ENCODE data around the gene MINAR1. TPM values are rescaled to one million over a fixed set of nuclear protein-coding genes. Genes with fewer than 3 reads are reported as not detected.

MINAR1 gene
- polyA plus RNA-seq, 1 of the 3 experiments (the other 2 are of a cell fraction): 0.35 TPM

DNA sequence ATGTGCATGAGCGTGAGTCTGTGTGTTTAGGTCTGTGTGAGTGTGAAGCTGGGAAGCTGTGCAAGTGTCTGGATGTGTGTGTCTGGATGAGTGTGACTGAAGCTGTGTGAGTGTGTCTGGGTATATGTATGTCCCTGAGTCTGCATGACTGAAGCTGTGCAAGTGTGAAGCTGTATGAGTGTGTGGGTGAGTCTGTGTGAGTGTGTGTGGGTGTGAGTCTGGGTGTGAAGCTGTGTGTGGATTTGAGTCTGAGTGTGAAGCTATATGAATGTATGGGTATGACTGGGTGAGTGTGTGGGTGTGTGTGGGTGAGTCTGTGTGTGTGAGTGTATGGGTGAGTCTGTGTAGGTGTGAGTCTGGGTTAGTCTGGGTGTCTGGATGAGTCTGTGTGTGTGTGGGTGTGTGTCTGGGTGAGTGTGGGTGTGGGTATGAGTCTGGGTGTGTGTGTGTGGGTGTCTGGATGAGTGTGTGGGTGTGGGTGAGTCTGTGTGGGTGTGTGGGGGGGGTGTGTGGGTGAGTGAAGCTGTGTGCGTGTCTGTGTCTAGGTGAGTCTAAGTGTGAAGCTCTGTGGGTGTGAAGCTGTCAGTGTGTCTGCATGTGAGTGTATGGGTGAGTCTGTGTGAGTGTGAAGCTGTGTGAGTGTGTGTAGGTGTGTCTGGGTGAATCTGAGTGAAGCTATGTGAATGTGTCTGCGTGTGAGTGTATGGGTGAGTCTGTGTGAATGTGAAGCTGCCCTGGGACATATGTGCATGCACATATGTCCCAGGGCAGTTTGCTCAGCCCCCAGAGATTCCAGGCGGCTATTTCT is 20.3 kb downstream of the MINAR1 start:
- Histone ChIP-seq H3K9me2 (no peaks in the 10 kb centered on the region), H3F3A (replicated peaks; ENCODE audit: insufficient read depth) (no peaks in the 10 kb centered on the region), H3K27me3 (ENCODE audit: insufficient read depth) (no peaks in the 10 kb centered on the region), H3K4me1 (ENCODE audit: control insufficient read depth in 1 of 2, insufficient read depth in 2 of 2, low read depth in 1 of 2, low read length in 1 of 2) (no peaks in the 10 kb centered on the region), H3K9ac (no peak overlapping the region), H3K27ac (ENCODE audit: low read depth in 2 of 2, low read length in 1 of 2) (no peak overlapping the region), H3K79me2 (ENCODE audit: insufficient read depth) (no peaks in the 10 kb centered on the region), H2AFZ (ENCODE audit: low read depth) (no peak overlapping the region), H3K4me2 (no peak overlapping the region), H3K36me3 (replicated peaks in 1 of 2; ENCODE audit: control insufficient read depth in 1 of 2, insufficient read depth in 2 of 2, low read length in 1 of 2) (no peaks in the 10 kb centered on the region), H3K9me3 (no peaks in the 10 kb centered on the region), H3K4me3 (ENCODE audit: low read depth in 2 of 2, low read length in 1 of 2) (no peak overlapping the region), H4K20me1 (ENCODE audit: insufficient read depth) (no peaks in the 10 kb centered on the region)
- 80% methylated on average over 4 of the region's 4 CpGs for WGBS (ENCODE audit: low lambda C conversion rate)
- ChIA-PET POLR2A (no interaction called here), CTCF (interaction anchor here (0.9 to 2.1 kb wide), 3 partner anchors 12 to 399 kb away, joined by 4 to 7 read pairs (median 5); no protein-coding TSS in a partner anchor)
- TF ChIP-seq, protein P1, sequence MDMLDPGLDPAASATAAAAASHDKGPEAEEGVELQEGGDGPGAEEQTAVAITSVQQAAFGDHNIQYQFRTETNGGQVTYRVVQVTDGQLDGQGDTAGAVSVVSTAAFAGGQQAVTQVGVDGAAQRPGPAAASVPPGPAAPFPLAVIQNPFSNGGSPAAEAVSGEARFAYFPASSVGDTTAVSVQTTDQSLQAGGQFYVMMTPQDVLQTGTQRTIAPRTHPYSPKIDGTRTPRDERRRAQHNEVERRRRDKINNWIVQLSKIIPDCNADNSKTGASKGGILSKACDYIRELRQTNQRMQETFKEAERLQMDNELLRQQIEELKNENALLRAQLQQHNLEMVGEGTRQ (IDR thresholded peaks at IDR 0.05; ENCODE audit: borderline replicate concordance, low read depth, low read length): no peak
- TF ChIP-seq ELF1 (IDR thresholded peaks at IDR 0.05) (no peak), CHD2 (IDR thresholded peaks at IDR 0.05; ENCODE audit: low read length, partially characterized antibody) (no peak), MXI1 (IDR thresholded peaks at IDR 0.05; ENCODE audit: low read depth, low read length) (no peak), RCOR1 (IDR thresholded peaks at IDR 0.05; ENCODE audit: low read length) (no peak), POLR2AphosphoS5 (IDR thresholded peaks at IDR 0.05; ENCODE audit: low read depth, low read length) (no peak), NRF1 (IDR thresholded peaks at IDR 0.05; ENCODE audit: low read depth, low read length) (no peak), RXRA (IDR thresholded peaks at IDR 0.05; ENCODE audit: borderline replicate concordance, low read depth) (no peak), GABPA (IDR thresholded peaks at IDR 0.05; ENCODE audit: low read depth) (no peak), JUND (IDR thresholded peaks at IDR 0.05) (no peak)
- TF ChIP-seq, protein P2, sequence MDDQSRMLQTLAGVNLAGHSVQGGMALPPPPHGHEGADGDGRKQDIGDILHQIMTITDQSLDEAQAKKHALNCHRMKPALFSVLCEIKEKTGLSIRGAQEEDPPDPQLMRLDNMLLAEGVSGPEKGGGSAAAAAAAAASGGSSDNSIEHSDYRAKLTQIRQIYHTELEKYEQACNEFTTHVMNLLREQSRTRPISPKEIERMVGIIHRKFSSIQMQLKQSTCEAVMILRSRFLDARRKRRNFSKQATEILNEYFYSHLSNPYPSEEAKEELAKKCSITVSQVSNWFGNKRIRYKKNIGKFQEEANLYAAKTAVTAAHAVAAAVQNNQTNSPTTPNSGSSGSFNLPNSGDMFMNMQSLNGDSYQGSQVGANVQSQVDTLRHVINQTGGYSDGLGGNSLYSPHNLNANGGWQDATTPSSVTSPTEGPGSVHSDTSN (IDR thresholded peaks at IDR 0.05): no peak
- TF ChIP-seq, protein P3, sequence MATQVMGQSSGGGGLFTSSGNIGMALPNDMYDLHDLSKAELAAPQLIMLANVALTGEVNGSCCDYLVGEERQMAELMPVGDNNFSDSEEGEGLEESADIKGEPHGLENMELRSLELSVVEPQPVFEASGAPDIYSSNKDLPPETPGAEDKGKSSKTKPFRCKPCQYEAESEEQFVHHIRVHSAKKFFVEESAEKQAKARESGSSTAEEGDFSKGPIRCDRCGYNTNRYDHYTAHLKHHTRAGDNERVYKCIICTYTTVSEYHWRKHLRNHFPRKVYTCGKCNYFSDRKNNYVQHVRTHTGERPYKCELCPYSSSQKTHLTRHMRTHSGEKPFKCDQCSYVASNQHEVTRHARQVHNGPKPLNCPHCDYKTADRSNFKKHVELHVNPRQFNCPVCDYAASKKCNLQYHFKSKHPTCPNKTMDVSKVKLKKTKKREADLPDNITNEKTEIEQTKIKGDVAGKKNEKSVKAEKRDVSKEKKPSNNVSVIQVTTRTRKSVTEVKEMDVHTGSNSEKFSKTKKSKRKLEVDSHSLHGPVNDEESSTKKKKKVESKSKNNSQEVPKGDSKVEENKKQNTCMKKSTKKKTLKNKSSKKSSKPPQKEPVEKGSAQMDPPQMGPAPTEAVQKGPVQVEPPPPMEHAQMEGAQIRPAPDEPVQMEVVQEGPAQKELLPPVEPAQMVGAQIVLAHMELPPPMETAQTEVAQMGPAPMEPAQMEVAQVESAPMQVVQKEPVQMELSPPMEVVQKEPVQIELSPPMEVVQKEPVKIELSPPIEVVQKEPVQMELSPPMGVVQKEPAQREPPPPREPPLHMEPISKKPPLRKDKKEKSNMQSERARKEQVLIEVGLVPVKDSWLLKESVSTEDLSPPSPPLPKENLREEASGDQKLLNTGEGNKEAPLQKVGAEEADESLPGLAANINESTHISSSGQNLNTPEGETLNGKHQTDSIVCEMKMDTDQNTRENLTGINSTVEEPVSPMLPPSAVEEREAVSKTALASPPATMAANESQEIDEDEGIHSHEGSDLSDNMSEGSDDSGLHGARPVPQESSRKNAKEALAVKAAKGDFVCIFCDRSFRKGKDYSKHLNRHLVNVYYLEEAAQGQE (IDR thresholded peaks at IDR 0.05; ENCODE audit: low read depth, low read length): no peak
- TF ChIP-seq, protein P4, sequence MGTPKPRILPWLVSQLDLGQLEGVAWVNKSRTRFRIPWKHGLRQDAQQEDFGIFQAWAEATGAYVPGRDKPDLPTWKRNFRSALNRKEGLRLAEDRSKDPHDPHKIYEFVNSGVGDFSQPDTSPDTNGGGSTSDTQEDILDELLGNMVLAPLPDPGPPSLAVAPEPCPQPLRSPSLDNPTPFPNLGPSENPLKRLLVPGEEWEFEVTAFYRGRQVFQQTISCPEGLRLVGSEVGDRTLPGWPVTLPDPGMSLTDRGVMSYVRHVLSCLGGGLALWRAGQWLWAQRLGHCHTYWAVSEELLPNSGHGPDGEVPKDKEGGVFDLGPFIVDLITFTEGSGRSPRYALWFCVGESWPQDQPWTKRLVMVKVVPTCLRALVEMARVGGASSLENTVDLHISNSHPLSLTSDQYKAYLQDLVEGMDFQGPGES (IDR thresholded peaks at IDR 0.05; ENCODE audit: low read depth, low read length): no peak
- TF ChIP-seq, protein P5, sequence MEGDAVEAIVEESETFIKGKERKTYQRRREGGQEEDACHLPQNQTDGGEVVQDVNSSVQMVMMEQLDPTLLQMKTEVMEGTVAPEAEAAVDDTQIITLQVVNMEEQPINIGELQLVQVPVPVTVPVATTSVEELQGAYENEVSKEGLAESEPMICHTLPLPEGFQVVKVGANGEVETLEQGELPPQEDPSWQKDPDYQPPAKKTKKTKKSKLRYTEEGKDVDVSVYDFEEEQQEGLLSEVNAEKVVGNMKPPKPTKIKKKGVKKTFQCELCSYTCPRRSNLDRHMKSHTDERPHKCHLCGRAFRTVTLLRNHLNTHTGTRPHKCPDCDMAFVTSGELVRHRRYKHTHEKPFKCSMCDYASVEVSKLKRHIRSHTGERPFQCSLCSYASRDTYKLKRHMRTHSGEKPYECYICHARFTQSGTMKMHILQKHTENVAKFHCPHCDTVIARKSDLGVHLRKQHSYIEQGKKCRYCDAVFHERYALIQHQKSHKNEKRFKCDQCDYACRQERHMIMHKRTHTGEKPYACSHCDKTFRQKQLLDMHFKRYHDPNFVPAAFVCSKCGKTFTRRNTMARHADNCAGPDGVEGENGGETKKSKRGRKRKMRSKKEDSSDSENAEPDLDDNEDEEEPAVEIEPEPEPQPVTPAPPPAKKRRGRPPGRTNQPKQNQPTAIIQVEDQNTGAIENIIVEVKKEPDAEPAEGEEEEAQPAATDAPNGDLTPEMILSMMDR (IDR thresholded peaks at IDR 0.05): no peak
- no peak for DNase-seq
